SK-N-SH (cell line): ENCODE data around the gene RHBDL1. TPM values are rescaled to one million over a fixed set of nuclear protein-coding genes. Genes with fewer than 3 reads are reported as not detected.

Experiments
- CTCF ChIA-PET: fragments of 300-600, 350-600 bp; formaldehyde crosslinking; extraction: SDS; loops from one replicate; lab custom pipeline; 2021; lab: Yijun Ruan, JAX
- POLR2A ChIA-PET: fragments of 350-600 bp; sonication (Branson Sonifier 250); formaldehyde crosslinking; extraction: SDS; loops from one replicate; lab custom pipeline; 2020; ENCODE audit warnings: antibody characterized with exemption, inconsistent platforms; lab: Yijun Ruan, JAX
- DNase-seq: peaks from one replicate; pipeline ENCODE4 v3.0.0; 2012
- H2AFZ ChIP-seq: fragments of 200-600 bp; sonication (generic); 2 replicates; pipeline ENCODE4 v1.8.1; 2016; ENCODE audit warnings: antibody characterized with exemption, mild to moderate bottlenecking, low read depth
- H3F3A ChIP-seq: fragments of 200-600 bp; sonication (generic); replicated peaks from 2 replicates; pipeline ENCODE3; 2016; ENCODE audit warnings: antibody characterized with exemption, mild to moderate bottlenecking; ENCODE audit not compliant: insufficient read depth
- H3K27ac ChIP-seq, 2 experiments: fragments of 200-500 bp in 1 of 2; fragments of 200-600 bp in 1 of 2; sonication (Bioruptor generic) in 1 of 2; sonication (generic), shearing (Covaris generic) in 1 of 2; 2 replicates each; pipeline versions ENCODE4 v1.5.1 to v1.6.1; 2014 to 2016; ENCODE audit warnings: low read depth in 2 of 2, inconsistent platforms in 1 of 2, low read length in 1 of 2, mild to moderate bottlenecking in 1 of 2, mixed read lengths in 1 of 2
- H3K27me3 ChIP-seq: fragments of 200-600 bp; sonication (generic), shearing (Covaris generic); 2 replicates; pipeline ENCODE4 v1.6.1; 2016; ENCODE audit warnings: mixed run types; ENCODE audit not compliant: insufficient read depth
- H3K36me3 ChIP-seq, 2 experiments: fragments of 200-500 bp in 1 of 2; fragments of 200-600 bp in 1 of 2; sonication (Bioruptor generic) in 1 of 2; sonication (generic) in 1 of 2; replicated peaks in 1 of 2; 2 replicates each; pipeline versions ENCODE3 to v1.5.1; 2014 to 2016; ENCODE audit warnings: low read length in 1 of 2, mild to moderate bottlenecking in 1 of 2; ENCODE audit not compliant: insufficient read depth in 2 of 2, control insufficient read depth in 1 of 2
- H3K4me1 ChIP-seq, 2 experiments: fragments of 200-500 bp in 1 of 2; fragments of 200-600 bp in 1 of 2; sonication (Bioruptor generic) in 1 of 2; sonication (generic), shearing (Covaris generic) in 1 of 2; 2 replicates each; pipeline versions ENCODE4 v1.5.1 to v1.6.1; 2014 to 2016; ENCODE audit warnings: low read depth in 1 of 2, low read length in 1 of 2, mixed run types in 1 of 2; ENCODE audit not compliant: insufficient read depth in 2 of 2, control insufficient read depth in 1 of 2
- H3K4me2 ChIP-seq: fragments of 200-600 bp; sonication (generic), shearing (Covaris generic); 2 replicates; pipeline ENCODE4 v1.6.1; 2017; ENCODE audit warnings: mixed run types
- H3K4me3 ChIP-seq, 2 experiments: fragments of 200-500 bp in 1 of 2; fragments of 200-600 bp in 1 of 2; sonication (Bioruptor generic) in 1 of 2; sonication (generic), shearing (Covaris generic) in 1 of 2; 2 replicates each; pipeline versions ENCODE4 v1.5.1 to v1.8.1; 2014 to 2016; ENCODE audit warnings: low read depth in 2 of 2, inconsistent platforms in 1 of 2, low read length in 1 of 2, mild to moderate bottlenecking in 1 of 2, mixed read lengths in 1 of 2, moderate library complexity in 1 of 2
- H3K79me2 ChIP-seq: fragments of 200-600 bp; sonication (generic); 2 replicates; pipeline ENCODE4 v1.8.1; 2017; ENCODE audit warnings: mild to moderate bottlenecking; ENCODE audit not compliant: insufficient read depth
- H3K9ac ChIP-seq: fragments of 200-600 bp; sonication (generic); 2 replicates; pipeline ENCODE4 v1.6.1; 2017; ENCODE audit warnings: mixed run types
- H3K9me2 ChIP-seq: fragments of 200-600 bp; sonication (generic); 2 replicates; pipeline ENCODE4 v1.6.1; 2017; ENCODE audit warnings: mixed run types
- H3K9me3 ChIP-seq: fragments of 200-600 bp; sonication (generic); 2 replicates; pipeline ENCODE4 v1.6.1; 2017; ENCODE audit warnings: mixed run types, mild to moderate bottlenecking, moderate library complexity
- H4K20me1 ChIP-seq: fragments of 200-600 bp; sonication (generic); 2 replicates; pipeline ENCODE4 v1.6.1; 2017; ENCODE audit warnings: mild to moderate bottlenecking, mixed run types; ENCODE audit not compliant: insufficient read depth
- CHD2 ChIP-seq: fragments of 150-350 bp; IDR thresholded peaks from 2 replicates; pipeline ENCODE4 v1.6.1; 2018; ENCODE audit warnings: low read length; ENCODE audit not compliant: partially characterized antibody
- EP300 ChIP-seq, 2 experiments: IDR thresholded peaks; 2 replicates each; pipeline versions ENCODE4 v1.4.0 to v1.6.1; 2012; ENCODE audit warnings: borderline replicate concordance in 1 of 2, low read depth in 1 of 2, low read length in 1 of 2
- EZH2phosphoT487 ChIP-seq: fragments of 200-600 bp; sonication (generic); IDR thresholded peaks from 2 replicates; pipeline ENCODE4 v1.6.1; 2017; ENCODE audit warnings: low read depth, mixed run types, mild to moderate bottlenecking, antibody characterized with exemption, moderate library complexity, borderline replicate concordance
- FOXJ3 ChIP-seq: sonication (generic); formaldehyde crosslinking; IDR thresholded peaks from 2 replicates; pipeline ENCODE4 v1.5.1; 2020; ENCODE audit warnings: mild to moderate bottlenecking, missing genetic modification reagents
- FOXM1 ChIP-seq: IDR thresholded peaks from 2 replicates; pipeline ENCODE4 v1.4.0; 2012; ENCODE audit warnings: low read depth, mild to moderate bottlenecking
- MEF2A ChIP-seq: IDR thresholded peaks from 2 replicates; pipeline ENCODE4 v1.4.0; 2012; ENCODE audit warnings: low read depth, borderline replicate concordance
- NFIC ChIP-seq: IDR thresholded peaks from 2 replicates; pipeline ENCODE4 v1.4.0; 2012; ENCODE audit warnings: borderline replicate concordance
- POLR2AphosphoS5 ChIP-seq: IDR thresholded peaks from 2 replicates; pipeline ENCODE4 v1.6.1; 2012; ENCODE audit warnings: low read depth, low read length
- RFX5 ChIP-seq: IDR thresholded peaks from 2 replicates; pipeline ENCODE4 v1.6.1; 2012; ENCODE audit warnings: mild to moderate bottlenecking, improper control_type of control experiment, low read length
- SMC3 ChIP-seq: IDR thresholded peaks from 2 replicates; pipeline ENCODE4 v1.6.1; 2012; ENCODE audit warnings: low read depth, low read length, improper control_type of control experiment
- TCF12 ChIP-seq: IDR thresholded peaks from 2 replicates; pipeline ENCODE4 v1.4.0; 2012
- TEAD4 ChIP-seq: IDR thresholded peaks from 2 replicates; pipeline ENCODE4 v1.4.0; 2012; ENCODE audit warnings: mild to moderate bottlenecking, borderline replicate concordance; ENCODE audit not compliant: insufficient read depth
- WGBS: methylation state at CpG from one replicate; pipeline ENCODE4 v1.1.6; 2017; ENCODE audit warnings: low lambda C conversion rate; 5-methylcytosine and 5-hydroxymethylcytosine counted together
- polyA plus RNA-seq, 3 experiments: library from polyadenylated mRNA; depleted of rRNA; stranded (reverse); fragments of >200 nt; gene quantifications; 2 replicates each; pipeline ENCODE4 v1.2.3, GENCODE V29; 2012
- TF ChIP-seq, protein P1 (sequence below): fragments of 200-600 bp; sonication (generic); IDR thresholded peaks from 2 replicates; pipeline ENCODE4 v1.6.1; 2017; ENCODE audit warnings: antibody characterized with exemption, mild to moderate bottlenecking, moderate library complexity
- TF ChIP-seq, protein P2 (sequence below): IDR thresholded peaks from 2 replicates; pipeline ENCODE4 v1.4.0; 2012; ENCODE audit warnings: low read depth, borderline replicate concordance
- TF ChIP-seq, protein P3 (sequence below): fragments of 150-350 bp; IDR thresholded peaks from 2 replicates; pipeline ENCODE4 v1.6.1; 2017; ENCODE audit warnings: antibody characterized with exemption, low read length, low read depth, borderline replicate concordance
- TF ChIP-seq, protein P4 (sequence below): IDR thresholded peaks from 2 replicates; pipeline ENCODE4 v1.6.1; 2012; ENCODE audit warnings: mild to moderate bottlenecking, low read depth, low read length, moderate library complexity

Gene RHBDL1
- polyA plus RNA-seq, 1 of the 3 experiments (the other 2 are of a cell fraction): 4.1 TPM

DNA sequence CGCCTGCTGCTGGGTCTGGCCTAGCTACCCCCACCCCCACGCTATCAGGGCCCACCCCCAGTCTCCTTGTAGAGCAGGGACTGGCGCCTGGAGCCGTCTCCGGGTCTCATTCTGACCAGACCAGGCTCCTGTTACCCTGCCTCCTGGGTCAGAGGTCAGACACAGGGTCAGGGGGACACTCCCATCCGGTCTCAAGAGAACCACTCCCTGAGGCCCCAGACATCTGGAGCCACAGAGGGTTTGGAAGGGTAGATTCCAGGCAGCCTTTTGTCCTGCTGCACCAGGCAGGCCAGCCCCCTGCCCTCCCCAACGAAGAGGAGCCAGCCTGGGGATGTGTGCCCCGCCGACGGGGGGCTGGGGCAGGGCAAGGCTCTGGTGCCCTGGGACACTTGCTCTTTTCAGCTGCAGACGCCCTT, 45.6 kb upstream of the RHBDL1 start:
- DNase-seq: no peak
- H2AFZ ChIP-seq: no peak overlapping the region
- H4K20me1 ChIP-seq: no peaks in the 10 kb centered on the region
- no peak overlapping the region for H3K9ac ChIP-seq
- H3K9me3 ChIP-seq: no peaks in the 10 kb centered on the region
- no peak overlapping the region for H3K4me3 ChIP-seq
- no peaks in the 10 kb centered on the region for H3K27me3 ChIP-seq
- peaks cover 0 to 18% of the 10 kb centered on the region in 2 experiments for H3K36me3 ChIP-seq
- no peak overlapping the region for H3K4me2 ChIP-seq
- CTCF ChIA-PET: no interaction called here
- TF ChIP-seq, protein P1, sequence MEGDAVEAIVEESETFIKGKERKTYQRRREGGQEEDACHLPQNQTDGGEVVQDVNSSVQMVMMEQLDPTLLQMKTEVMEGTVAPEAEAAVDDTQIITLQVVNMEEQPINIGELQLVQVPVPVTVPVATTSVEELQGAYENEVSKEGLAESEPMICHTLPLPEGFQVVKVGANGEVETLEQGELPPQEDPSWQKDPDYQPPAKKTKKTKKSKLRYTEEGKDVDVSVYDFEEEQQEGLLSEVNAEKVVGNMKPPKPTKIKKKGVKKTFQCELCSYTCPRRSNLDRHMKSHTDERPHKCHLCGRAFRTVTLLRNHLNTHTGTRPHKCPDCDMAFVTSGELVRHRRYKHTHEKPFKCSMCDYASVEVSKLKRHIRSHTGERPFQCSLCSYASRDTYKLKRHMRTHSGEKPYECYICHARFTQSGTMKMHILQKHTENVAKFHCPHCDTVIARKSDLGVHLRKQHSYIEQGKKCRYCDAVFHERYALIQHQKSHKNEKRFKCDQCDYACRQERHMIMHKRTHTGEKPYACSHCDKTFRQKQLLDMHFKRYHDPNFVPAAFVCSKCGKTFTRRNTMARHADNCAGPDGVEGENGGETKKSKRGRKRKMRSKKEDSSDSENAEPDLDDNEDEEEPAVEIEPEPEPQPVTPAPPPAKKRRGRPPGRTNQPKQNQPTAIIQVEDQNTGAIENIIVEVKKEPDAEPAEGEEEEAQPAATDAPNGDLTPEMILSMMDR: no peak
- TF ChIP-seq CHD2: no peak
- TF ChIP-seq, protein P2, sequence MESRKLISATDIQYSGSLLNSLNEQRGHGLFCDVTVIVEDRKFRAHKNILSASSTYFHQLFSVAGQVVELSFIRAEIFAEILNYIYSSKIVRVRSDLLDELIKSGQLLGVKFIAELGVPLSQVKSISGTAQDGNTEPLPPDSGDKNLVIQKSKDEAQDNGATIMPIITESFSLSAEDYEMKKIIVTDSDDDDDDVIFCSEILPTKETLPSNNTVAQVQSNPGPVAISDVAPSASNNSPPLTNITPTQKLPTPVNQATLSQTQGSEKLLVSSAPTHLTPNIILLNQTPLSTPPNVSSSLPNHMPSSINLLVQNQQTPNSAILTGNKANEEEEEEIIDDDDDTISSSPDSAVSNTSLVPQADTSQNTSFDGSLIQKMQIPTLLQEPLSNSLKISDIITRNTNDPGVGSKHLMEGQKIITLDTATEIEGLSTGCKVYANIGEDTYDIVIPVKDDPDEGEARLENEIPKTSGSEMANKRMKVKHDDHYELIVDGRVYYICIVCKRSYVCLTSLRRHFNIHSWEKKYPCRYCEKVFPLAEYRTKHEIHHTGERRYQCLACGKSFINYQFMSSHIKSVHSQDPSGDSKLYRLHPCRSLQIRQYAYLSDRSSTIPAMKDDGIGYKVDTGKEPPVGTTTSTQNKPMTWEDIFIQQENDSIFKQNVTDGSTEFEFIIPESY: no peak
- TF ChIP-seq, protein P3, sequence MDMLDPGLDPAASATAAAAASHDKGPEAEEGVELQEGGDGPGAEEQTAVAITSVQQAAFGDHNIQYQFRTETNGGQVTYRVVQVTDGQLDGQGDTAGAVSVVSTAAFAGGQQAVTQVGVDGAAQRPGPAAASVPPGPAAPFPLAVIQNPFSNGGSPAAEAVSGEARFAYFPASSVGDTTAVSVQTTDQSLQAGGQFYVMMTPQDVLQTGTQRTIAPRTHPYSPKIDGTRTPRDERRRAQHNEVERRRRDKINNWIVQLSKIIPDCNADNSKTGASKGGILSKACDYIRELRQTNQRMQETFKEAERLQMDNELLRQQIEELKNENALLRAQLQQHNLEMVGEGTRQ: no peak
- TF ChIP-seq NFIC: no peak
- TF ChIP-seq EZH2phosphoT487: no peak
- TF ChIP-seq POLR2AphosphoS5: no peak
- TF ChIP-seq EP300 (IDR thresholded peaks at IDR 0.05; ENCODE audit: borderline replicate concordance in 1 of 2, low read depth in 1 of 2, low read length in 1 of 2): no peak
- TF ChIP-seq FOXM1: no peak
- TF ChIP-seq FOXJ3: no peak
- TF ChIP-seq, protein P4, sequence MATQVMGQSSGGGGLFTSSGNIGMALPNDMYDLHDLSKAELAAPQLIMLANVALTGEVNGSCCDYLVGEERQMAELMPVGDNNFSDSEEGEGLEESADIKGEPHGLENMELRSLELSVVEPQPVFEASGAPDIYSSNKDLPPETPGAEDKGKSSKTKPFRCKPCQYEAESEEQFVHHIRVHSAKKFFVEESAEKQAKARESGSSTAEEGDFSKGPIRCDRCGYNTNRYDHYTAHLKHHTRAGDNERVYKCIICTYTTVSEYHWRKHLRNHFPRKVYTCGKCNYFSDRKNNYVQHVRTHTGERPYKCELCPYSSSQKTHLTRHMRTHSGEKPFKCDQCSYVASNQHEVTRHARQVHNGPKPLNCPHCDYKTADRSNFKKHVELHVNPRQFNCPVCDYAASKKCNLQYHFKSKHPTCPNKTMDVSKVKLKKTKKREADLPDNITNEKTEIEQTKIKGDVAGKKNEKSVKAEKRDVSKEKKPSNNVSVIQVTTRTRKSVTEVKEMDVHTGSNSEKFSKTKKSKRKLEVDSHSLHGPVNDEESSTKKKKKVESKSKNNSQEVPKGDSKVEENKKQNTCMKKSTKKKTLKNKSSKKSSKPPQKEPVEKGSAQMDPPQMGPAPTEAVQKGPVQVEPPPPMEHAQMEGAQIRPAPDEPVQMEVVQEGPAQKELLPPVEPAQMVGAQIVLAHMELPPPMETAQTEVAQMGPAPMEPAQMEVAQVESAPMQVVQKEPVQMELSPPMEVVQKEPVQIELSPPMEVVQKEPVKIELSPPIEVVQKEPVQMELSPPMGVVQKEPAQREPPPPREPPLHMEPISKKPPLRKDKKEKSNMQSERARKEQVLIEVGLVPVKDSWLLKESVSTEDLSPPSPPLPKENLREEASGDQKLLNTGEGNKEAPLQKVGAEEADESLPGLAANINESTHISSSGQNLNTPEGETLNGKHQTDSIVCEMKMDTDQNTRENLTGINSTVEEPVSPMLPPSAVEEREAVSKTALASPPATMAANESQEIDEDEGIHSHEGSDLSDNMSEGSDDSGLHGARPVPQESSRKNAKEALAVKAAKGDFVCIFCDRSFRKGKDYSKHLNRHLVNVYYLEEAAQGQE: no peak
- TF ChIP-seq TCF12: no peak
- TF ChIP-seq MEF2A: no peak
- no peak for TF ChIP-seq SMC3
- no peak for TF ChIP-seq RFX5
- TF ChIP-seq TEAD4: no peak
- H3K4me1 ChIP-seq: peaks cover 10 to 29% of the 10 kb centered on the region in 2 experiments; a peak in 3 of 4 replicates
- H3K9me2 ChIP-seq: no peaks in the 10 kb centered on the region
- H3K27ac ChIP-seq: peak overlapping the region in 1 of 2 experiments; percentile 50; a peak in 1 of 4 replicates
- WGBS: no CpG with 5 or more reads among the region's 11 CpGs
- H3F3A ChIP-seq: no peaks in the 10 kb centered on the region
- POLR2A ChIA-PET: interaction anchor here (0.9 kb wide), 2 partner anchors 29 to 59 kb away, joined by 3 read pairs; no protein-coding TSS in a partner anchor
- H3K79me2 ChIP-seq: peaks cover 2% of the 10 kb centered on the region; the same call in 1 of the 2 replicates
